NCI-H1048 (cell line): ENCODE results near the gene DENND5A.
"Not testable (repeated sequence)": the region's sequence is repeated elsewhere in the genome, so short reads cannot be mapped to it uniquely, and the experiment has no call there.

Experiments
- DNase-seq: peaks from one replicate; lab custom pipeline; 2025; lab: John Stamatoyannopoulos, UW

The DENND5A gene

DNA sequence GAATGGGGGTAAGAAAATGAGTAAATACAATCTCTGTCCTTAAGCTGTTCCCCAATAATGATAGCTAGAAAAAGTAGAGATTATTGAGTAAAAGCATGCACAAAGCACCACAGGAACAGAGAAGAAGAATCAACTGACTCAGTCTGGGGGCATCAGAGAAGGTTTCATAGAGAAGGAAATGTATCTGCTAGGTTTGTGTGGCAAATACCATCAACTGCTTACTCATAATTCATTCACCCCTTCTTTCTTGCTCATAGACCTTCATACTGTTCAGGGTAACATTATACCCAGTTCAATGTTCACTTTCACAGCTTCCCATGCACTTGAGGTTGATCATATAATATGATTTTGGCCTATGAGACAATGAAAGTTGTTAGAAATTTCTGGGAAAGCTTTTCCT, 88.6 kb downstream of the DENND5A start:
- no peak for DNase-seq

DNA sequence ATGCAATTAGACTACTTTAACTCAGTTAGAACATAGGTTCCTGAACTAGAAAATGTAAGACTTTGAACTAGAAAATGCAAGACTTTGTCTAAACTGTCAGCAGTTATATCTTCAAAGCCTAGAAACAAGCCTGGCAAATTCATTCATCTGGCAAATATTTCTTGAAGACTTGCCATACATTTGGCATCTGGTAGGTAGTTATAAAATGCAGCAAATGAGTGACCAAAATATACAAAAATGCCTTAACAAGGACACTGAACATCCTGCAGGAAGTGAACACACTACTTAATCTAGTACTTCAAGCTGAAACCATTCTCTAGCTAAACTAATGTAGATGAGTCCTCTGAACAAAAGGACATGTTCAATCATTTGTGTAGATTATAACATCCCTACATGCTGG, 89.0 kb downstream of the DENND5A start:
- DNase-seq: no peak

DNA sequence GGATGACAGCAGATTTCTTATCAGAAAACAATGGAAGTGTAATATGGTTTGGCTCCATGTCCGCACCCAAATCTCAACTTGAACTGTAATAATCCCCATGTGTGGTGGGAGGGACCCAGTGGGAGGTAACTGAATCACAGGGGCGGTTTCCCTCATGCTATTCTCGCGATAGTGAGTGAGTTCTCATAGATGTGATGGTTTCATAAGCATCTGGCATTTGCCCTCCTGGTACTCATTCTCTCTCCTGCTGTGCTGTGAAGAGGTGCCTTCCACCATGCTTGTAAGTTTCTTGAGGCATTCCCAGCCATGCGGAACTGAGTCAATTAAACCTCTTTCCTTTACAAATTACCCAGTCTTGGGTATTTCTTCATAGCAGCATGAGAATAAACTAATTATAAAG, 92.8 kb downstream of the DENND5A start:
- no peak for DNase-seq

DNA sequence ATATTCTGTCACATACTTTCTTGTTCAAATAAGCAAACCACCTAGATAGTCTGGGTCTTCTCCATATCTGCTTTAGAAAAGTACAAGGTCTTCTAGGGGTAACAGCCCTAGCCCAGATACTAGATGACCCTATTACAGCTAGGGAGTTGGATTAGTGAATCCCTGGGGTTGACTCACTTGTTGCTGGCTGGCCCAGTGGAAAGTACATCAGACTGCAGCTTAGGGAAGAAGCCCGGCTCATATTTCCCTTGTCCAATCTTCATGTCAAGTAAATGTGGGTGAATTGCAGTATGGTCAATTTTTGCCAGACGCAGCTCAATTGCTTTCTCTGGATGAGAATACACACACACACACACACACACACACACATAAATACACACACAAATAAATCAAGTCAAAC, 94.7 kb downstream of the DENND5A start:
- no peak for DNase-seq

DNA sequence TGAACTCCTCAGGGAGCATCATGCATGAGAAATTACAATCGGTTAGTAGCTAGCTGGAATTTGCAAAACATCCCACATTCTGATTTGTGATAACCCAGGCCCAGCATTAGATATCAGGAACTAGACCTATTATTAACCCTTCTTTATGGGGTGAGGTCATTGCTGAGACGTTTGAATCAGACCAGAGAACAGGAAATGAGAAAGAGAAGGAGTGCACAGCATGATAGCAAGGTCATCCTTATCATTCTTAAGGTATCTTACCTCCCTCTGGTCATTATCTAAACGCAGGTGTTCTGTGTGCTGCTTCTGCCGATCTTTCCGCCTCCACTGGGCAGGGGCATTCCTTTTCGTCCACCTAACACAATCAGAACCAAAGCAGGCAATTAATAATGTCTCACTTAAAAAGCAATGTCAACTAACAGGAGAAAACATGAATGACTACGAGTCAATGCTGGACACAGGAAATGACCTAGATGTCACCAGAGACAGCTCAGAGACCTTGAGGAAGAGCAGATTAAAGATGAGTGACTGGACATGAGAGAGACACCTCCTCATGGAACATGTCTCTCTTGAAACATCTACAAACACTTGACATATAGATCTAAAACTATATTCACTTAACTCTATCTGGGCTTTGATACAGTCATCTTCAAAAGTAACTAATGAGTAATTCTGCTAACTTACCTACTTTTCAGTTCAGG, 95.4 kb downstream of the DENND5A start:
- DNase-seq: no peak

DNA sequence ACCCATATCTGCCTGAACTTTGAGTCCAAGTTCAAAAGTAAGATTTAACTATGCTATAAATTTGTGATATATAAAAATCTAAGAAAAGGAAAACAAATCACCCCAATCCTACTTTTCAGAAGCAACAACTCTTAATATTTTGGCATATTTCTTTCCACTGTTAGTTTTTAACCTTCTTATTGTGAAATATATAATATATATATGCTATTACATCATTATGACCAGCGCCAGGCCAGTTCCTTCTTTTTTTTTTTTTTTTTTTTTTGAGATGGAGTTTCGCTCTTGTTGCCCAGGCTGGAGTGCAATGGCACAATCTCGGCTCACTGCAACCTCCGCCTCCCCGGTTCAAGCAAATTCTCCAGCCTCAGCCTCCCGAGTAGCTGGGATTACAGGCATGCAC, 103.2 kb downstream of the DENND5A start:
- DNase-seq: not testable (repeated sequence)

DNA sequence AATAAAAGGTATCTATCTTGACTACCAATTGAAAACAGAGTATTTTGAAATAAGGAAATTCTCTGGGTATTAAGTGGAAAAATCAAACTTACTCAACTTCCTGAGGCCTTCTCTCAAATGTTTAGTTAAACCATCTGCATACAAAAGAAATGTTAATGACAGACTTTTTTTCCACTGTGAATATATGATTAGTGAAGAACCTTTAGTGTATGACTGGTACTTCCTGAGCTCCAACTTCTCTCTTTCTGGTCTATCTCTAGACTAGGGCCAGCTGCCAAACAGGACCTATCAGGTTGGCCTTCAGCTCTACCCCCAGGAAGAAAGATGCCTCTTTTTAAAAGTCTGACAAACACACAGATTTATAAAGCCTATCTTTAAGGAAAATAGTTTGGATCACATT, 105.0 kb downstream of the DENND5A start:
- DNase-seq: no peak

DNA sequence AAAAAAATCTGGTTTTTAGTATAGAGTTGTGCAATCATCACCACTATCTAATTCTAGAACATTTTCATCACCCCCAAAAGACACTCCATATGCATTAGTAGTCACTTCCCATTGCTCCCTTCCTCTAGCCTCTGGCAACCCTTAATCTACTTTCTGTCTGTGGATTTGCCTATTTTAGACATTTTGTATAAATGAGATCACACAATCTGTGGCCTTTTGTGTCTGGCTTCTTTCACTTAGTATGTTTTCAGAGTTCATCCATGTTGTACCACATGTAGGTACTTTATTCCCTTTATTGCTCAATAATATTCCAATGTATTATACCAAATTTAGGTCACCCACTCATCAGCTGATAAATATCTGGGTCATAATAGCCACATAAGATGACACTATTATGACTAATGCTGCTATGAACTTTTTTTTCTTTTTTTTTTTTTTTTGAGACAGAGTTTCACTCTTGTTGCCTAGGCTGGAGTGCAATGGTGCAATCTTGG, 106.2 kb downstream of the DENND5A start:
- no peak for DNase-seq

DNA sequence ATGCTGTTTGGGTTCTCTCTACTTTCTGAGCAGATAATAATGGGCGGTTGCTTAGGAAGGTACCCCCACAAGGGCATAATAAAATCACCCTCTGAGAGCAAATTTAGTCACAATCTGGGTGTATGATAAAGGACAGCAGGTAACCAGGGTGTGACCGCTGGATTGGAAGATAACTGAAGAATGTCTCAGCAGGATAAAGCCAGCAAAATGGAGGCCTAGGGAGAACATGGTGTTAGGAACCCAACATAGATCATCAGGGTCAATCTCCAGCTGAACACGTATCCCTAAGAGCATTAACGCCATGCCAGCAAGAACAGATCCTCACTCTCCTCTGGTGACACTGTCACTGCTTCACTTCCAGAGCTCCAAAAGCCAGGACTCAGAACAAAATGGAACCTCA, 109.2 kb downstream of the DENND5A start:
- DNase-seq: no peak

DNA sequence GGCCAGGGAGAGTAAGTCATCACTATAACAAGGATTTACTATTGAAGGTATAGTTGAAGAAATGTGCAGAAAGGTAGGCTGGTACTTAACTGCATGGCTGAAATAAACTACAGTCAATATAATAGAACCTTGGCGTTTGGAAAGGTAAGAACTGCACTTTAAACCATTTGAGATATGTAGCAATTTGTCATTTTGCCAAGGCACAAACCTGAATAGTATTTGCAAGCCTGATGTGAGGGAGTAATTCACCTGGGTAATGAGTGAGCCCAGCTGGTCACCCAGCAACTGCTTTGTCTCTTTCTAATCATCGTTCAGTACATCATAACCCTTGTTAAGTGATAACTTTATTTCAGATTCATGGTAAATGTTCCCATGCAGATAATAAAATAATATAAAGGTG, 111.5 kb downstream of the DENND5A start:
- no peak for DNase-seq

DNA sequence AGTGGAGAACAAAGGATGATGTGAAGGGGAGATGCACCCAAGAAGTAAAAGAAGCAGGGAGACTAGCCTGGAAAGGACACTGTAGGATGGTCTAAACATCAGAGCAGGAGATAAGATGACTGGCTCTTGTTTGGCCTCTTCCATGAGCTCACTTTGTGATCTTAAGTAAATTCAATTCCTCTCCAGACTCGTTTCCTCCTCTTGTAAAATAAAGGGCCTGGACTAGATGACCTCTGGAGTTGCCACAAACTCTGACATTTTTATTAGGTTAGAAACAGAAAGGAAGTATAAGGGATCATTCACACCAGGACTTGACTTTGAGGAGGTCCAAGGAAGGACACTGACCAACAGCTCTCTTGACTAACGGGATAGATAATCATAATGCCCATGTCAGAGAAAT, 113.5 kb downstream of the DENND5A start:
- DNase-seq: no peak

DNA sequence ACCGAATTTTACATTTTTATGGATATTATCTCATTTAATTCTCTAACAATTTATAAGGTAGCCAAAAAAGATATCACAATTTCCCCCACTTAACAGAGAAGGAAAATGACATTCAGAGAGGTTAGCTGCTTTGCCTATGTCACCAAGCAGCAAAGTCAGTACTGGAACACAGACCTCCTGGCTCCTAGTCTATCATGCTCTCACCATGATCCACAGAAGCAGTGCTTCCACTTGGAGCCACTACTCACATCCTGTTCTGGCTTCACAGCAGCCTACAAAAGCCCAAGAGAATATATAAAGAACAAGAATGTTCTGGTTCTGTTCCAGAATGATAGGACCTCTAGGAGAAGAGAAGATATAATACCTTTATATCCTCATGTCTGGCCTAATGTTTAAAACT, 114.2 kb downstream of the DENND5A start:
- DNase-seq: no peak

DNA sequence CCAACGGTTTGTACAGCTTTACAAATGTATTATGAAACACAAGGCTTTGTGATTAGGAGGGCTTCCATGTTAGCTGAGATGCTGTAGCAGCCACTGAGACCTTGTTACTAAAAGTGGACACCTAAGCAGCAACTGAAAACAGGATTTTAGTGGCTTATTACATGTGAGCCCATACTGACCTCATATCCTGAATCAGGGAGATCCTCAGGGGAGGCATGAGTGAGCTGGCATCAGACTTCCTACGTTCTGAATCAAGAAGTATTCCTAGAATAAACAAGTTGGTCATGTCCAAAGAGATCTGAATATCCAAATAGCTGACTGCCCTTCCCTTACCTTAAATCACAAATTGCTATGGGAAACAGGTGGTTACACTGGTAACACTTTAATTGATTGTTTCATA, 114.6 kb downstream of the DENND5A start:
- no peak for DNase-seq

DNA sequence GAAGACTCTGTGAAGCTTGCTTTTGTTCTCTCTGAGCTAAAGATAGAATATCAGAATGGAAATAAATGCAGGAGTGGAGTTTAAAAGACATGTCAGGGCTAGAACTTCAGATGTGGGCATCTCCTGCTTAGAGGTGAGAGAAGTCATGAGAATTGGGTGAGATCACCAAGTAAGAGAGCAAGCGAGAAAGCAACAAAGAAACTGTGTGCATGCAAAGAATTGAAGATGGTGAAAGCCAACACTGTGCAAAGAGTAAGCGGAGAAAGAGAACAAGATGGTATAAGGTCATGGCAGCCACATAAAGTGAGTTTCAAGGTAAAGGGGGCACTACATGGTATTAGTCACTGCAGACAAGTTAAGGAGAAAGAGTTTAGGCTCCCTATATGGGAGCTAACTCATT, 116.4 kb downstream of the DENND5A start:
- no peak for DNase-seq

DNA sequence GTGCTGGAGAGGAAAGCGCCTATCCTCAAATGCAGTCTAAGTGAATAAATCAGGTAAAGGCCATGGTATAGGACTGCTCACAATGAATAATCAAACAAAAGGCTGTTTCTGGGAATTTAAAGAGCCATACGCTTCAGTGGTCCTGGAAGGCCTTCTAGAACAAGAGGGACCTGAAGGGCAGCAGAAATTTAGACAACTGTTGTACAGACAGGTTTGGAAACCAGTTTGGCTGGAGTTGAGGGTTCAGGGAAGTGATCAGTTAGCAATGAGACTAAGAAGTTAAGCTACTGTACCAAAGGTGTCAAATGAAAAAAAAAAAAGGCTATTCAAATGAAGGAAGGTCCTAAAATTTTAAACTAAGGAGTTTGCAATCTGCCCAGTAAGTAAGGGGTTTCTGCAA, 117.1 kb downstream of the DENND5A start:
- no peak for DNase-seq

DNA sequence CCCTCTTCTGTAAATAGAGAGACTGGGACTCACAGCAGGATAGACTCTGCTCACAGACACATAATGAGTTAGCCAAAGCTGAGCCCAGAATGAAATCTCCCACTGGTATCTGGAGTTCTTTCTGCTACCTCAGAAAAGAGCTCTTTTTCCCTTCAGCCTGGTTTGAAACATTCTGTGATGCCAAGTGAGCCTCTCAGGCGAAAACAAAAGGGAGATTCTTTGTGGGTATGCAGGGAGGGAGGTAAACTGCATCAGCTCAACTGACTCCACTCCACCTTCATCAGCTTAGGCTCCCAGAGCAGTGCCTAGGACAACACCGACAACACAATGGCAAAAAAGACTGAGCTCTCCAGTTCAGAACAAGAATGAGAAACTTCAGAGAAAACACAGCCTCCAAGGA, 118.7 kb downstream of the DENND5A start:
- DNase-seq: no peak

DNA sequence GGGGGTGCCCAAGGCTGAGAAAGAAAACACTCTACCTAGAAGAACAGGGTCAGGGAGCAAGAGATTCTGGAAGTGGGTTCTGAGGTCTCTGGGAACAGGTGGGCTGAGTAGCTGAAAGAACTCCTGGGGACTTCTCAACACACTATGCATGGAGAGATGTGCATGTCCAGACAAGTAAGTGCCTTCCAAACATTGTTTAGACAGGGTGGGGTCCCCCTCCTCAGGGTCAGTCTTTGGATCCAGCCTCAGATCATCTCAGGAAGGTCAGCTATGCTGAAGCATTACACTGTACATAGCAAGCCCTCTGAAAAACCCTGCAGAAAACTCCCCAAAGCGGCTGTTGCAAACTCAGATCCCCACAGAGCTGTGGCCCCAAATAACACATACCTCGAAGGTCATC, 119.9 kb downstream of the DENND5A start:
- DNase-seq: no peak

DNA sequence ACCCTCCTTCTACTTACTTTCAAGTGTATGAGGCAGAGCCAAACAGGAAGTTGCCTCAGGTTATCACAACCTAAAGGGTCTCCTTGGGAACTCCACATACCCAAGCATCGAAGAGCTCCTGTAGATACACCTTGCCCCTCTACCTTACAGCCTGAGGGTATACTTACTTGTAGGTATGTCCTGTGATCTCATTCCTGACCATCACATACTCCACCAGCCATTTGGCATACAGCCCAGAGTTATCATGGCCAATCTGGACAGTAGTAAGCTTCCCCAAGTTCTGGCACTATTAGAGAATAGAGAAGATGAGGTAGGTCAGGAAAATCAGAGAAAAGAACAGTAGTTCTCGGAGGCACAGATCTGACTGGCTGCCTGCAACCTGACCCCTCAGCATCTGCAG, 120.3 kb downstream of the DENND5A start:
- no peak for DNase-seq

DNA sequence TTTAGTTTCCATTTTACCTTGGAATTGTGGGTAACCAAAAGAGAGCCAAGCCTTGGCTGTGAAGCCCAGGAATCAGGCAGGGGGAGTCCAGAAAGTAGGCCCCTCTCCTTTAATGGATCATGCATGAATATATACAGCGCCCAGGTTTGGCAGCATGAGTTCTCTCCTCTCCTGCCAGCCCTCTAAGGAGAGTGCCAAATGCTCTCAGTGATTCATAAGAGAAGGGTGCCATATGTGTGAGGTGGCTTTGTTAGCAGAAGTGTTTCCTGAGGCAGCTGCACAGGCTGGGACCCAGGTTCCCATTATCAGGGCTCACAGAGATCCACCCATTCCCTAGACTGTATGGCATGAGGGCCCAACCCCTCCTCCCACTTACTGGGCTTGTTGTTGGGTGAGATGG, 121.4 kb downstream of the DENND5A start:
- no peak for DNase-seq

DNA sequence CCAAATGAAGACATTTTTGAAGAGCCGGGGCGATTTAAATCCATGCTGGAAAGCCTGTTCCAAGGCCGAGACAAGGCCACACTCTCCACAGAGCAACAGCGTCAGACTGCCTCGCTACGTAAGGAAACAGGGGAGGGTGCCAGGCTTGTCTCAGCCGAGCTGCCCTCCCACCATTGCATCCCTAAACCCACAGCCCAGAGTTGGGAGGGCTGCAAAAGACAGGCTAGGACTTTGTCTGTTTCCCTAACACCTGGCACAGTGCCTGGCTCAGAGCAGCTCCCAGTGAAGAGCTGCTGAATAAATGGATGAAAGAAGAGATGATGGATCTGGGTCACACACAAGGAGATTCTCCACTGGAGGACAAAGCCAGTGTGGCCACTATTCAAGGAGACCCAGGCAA, 122.4 kb downstream of the DENND5A start:
- DNase-seq: no peak

DNA sequence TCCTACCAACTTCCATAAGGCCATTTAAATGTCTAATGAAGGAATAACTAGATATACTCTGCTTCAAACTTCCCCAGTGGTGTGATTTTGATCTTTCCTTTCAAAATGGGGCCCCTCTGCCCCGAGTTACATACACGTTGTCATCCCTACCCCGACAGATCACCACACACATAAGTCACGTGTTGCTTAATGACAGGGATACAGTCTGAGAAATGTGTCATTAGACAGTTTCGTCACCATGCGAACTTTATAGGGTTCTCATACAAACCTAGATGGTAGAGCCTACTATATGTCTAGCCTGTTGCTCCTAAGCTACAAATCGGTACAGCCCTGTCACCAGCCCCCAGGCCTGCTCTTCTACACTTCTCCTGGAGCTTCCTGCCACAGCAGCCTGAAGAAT, 124.0 kb downstream of the DENND5A start:
- DNase-seq: no peak

DNA sequence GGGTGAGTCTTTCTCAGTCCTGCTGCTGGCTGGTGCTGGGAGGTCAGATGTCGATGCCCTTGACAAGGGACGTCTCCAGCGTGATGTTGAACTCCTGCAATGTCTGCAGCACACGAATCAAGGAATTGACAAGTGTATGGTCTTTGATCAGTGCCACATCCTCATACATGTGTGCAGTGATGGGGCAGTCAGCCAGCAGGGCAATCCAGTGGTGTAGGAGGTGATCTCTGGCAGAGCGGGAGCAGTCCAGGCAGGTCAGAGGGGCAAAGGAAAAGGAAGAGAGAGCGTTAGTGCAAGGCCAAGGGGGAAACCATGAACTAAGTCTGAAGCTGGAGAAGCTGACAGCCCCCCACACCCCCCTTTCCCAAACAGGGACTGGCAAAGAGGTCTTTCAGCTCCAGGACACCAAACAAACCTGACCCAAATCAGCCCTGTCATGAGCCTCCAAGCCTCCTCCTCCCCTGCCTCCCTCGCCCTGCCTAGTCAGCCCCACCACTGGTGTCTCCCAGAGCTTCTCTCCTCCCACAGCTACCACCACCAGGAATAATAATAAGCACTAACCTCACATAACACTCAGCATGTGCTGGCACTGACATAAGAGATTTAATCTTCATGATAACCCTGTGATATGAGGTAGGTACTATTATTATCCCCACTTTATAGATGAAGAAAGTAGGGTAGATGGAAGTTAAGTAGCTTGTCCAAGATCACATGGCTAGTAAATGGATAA, 125.4 kb downstream of the DENND5A start:
- DNase-seq: no peak

DNA sequence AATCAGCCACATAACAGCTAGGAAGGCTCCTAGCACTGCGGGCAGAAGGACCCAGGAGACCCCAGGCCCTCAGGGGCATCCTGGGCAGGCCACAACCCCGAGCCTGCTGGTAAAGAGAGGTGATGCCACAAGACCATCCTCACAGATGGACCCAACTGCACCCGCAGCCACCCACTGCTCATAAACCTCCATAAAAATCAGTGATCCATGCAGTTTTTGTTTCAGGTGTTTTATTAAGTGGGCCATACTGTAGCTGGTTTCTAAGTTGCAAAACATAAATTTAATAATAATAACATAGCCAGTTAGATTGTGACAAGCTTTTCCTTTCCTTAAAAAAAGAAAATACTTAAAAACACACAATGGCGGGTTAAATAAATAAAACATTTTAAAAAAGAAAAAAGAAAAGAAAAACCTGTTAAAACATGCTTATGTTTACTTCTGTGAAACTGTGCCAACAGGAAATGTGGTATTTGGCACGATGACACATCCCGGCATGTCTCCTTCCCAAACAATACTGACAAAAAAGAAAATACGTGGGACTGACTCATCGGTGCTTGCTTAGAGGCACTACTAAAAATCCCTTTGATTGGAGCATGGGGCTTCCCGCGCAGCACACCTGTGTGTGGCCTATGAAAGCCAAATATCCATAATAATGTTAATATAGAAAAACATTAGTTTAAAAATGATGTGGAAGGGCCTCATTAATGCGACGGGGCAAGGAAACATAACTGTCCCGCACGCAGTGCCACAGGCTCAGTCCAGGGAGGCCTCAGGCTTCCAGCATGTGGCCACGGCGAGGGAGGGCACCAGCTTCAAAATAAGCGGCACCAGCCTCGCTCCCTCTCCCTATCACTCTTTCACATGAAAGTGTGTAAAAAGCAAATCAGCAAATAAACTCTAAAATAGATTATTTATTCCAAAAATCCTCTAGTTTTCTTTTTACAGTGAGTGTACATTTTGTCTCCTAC, 126.3 kb downstream of the DENND5A start:
- peak; percentile 12 for DNase-seq
